Measurements from ENCODE around the gene DIAPH2.

Gene DIAPH2

DNA sequence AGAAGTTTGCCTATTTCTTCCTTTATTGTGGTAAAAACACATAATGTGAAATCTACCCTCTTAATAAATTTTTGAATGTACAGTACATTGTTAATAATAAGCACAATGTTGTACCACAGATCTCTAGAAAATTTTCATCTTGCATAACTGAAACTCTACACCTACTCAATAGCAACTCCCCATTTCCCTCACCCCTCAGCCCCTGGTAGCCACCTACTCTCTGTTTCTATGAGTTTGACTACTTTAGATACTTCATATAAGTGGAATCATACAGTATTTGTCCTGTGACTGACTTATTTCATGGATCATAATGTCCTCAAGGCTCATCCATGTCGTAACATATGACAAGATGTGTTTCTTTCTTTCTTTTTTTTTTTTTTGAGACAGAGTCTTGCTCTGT lies 645.5 kb downstream of the DIAPH2 start:
- peaks cover 0 to 2% (median 0%) of the 10 kb centered on the region in 5 experiments for H3K27me3 ChIP-seq (replicated peaks in 2 of 5; ENCODE audit: control insufficient read depth in 4 of 5, insufficient read depth in 5 of 5, low read length in 4 of 5)
- no peak for DNase-seq
- no peaks in the 10 kb centered on the region for H3K36me3 ChIP-seq (ENCODE audit: control insufficient read depth in 4 of 4, insufficient read depth in 4 of 4, low read length in 3 of 4)
- no peak overlapping the region for H3K4me3 ChIP-seq (ENCODE audit: control insufficient read depth in 1 of 7, extremely low read depth in 1 of 7, insufficient read depth in 4 of 7, low read depth in 2 of 7, low read length in 6 of 7)
- no peaks in the 10 kb centered on the region for H3K9me3 ChIP-seq (ENCODE audit: control extremely low read depth in 1 of 5, control insufficient read depth in 4 of 5, insufficient read depth in 2 of 5, low read depth in 1 of 5, low read length in 4 of 5)
- no peaks in the 10 kb centered on the region for H3K4me1 ChIP-seq (ENCODE audit: control extremely low read depth in 1 of 4, control insufficient read depth in 4 of 4, insufficient read depth in 4 of 4, low read length in 3 of 4)
- POLR2A ChIA-PET = no interaction called here
- no CpG with 5 or more reads among the region's 1 CpG for whole genome bisulfite sequencing (ENCODE audit: insufficient coverage)
- CTCF ChIA-PET = no interaction called here
- H3K27ac ChIP-seq (ENCODE audit: insufficient read depth in 1 of 2, low read depth in 1 of 2, low read length in 2 of 2, poor library complexity in 1 of 2, severe bottlenecking in 2 of 2) = no peak overlapping the region

DNA sequence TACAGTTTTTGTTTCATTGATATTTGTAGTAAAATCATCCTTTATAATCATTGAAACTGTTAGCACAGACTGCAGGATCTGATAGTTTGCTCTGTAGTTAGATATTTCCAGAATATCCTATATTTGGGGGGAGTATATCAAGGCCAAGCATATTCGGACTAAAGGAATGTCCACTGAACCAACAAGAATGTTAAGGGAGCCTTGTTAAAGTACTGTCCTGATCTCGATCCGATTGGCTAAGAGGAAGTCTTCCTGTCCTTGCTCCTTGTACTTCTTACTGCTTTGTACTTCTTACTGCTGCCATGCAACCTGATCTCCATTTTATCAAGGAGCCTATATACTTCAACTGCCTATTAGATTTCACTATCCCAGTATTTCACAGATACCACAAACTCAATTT lies 648.3 kb downstream of the DIAPH2 start:
- CTCF ChIA-PET = no interaction called here
- no peak overlapping the region for H3K27ac ChIP-seq (ENCODE audit: insufficient read depth in 1 of 2, low read depth in 1 of 2, low read length in 2 of 2, poor library complexity in 1 of 2, severe bottlenecking in 2 of 2)
- H3K36me3 ChIP-seq (ENCODE audit: control insufficient read depth in 4 of 4, insufficient read depth in 4 of 4, low read length in 3 of 4) = no peaks in the 10 kb centered on the region
- H3K4me3 ChIP-seq (ENCODE audit: control insufficient read depth in 1 of 7, extremely low read depth in 1 of 7, insufficient read depth in 4 of 7, low read depth in 2 of 7, low read length in 6 of 7) = no peak overlapping the region
- no peak for DNase-seq
- no peaks in the 10 kb centered on the region for H3K27me3 ChIP-seq (replicated peaks in 2 of 5; ENCODE audit: control insufficient read depth in 4 of 5, insufficient read depth in 5 of 5, low read length in 4 of 5)
- POLR2A ChIA-PET = no interaction called here
- H3K9me3 ChIP-seq (ENCODE audit: control extremely low read depth in 1 of 5, control insufficient read depth in 4 of 5, insufficient read depth in 2 of 5, low read depth in 1 of 5, low read length in 4 of 5) = no peaks in the 10 kb centered on the region
- H3K4me1 ChIP-seq (ENCODE audit: control extremely low read depth in 1 of 4, control insufficient read depth in 4 of 4, insufficient read depth in 4 of 4, low read length in 3 of 4) = no peaks in the 10 kb centered on the region
- WGBS (ENCODE audit: insufficient coverage) = 94% methylated on average over 3 of the region's 3 CpGs

DNA sequence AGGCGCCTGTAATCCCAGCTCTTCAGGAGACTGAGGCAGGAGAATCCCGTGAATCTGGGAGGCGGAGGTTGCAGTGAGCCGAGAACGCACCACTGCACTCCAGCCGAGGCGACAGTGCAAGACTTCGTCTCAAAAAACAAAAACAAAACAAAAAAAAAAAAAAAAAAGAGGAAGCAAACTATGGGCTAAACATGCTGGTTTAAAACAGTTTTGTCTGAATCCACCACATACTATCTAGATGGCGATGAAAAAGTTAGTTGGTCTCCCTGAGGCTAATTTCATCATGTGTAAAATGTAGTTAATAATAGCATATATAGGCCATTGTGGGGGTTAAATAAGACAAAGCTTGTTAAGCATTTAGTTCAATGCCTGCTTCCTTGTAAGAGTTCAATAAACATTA lies 650.2 kb downstream of the DIAPH2 start:
- POLR2A ChIA-PET = no interaction called here
- no peak overlapping the region for H3K27ac ChIP-seq (ENCODE audit: insufficient read depth in 1 of 2, low read depth in 1 of 2, low read length in 2 of 2, poor library complexity in 1 of 2, severe bottlenecking in 2 of 2)
- WGBS (ENCODE audit: insufficient coverage) = 100% methylated on average over 1 of the region's 9 CpGs
- H3K27me3 ChIP-seq (replicated peaks in 2 of 5; ENCODE audit: control insufficient read depth in 4 of 5, insufficient read depth in 5 of 5, low read length in 4 of 5) = no peaks in the 10 kb centered on the region
- H3K4me3 ChIP-seq (ENCODE audit: control insufficient read depth in 1 of 7, extremely low read depth in 1 of 7, insufficient read depth in 4 of 7, low read depth in 2 of 7, low read length in 6 of 7) = no peak overlapping the region
- no peaks in the 10 kb centered on the region for H3K36me3 ChIP-seq (ENCODE audit: control insufficient read depth in 4 of 4, insufficient read depth in 4 of 4, low read length in 3 of 4)
- H3K4me1 ChIP-seq (ENCODE audit: control extremely low read depth in 1 of 4, control insufficient read depth in 4 of 4, insufficient read depth in 4 of 4, low read length in 3 of 4) = no peaks in the 10 kb centered on the region
- CTCF ChIA-PET = no interaction called here
- H3K9me3 ChIP-seq (ENCODE audit: control extremely low read depth in 1 of 5, control insufficient read depth in 4 of 5, insufficient read depth in 2 of 5, low read depth in 1 of 5, low read length in 4 of 5) = no peaks in the 10 kb centered on the region
- DNase-seq = no peak

DNA sequence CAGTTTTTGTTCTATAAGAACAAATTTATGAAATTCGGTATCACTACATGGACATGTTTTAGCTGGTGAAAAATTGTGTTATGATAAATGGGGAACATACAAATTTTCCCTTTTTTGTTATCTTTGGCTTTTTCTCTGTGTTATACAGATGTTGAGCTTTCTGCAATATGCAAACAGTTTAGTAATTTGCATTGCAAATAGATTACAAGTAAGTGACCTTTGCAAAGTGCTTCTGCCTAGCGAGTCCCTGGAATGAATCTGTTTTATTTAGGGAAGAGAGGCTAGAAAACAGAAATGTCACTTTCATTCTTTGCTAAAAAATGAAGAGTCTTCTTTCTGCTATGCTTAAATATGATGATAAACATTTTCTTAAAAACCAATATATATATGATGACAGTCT lies 660.1 kb downstream of the DIAPH2 start:
- Histone ChIP-seq H3K36me3 (ENCODE audit: control insufficient read depth in 4 of 4, insufficient read depth in 4 of 4, low read length in 3 of 4) (no peaks in the 10 kb centered on the region), H3K27ac (ENCODE audit: insufficient read depth in 1 of 2, low read depth in 1 of 2, low read length in 2 of 2, poor library complexity in 1 of 2, severe bottlenecking in 2 of 2) (no peak overlapping the region), H3K4me3 (ENCODE audit: control insufficient read depth in 1 of 7, extremely low read depth in 1 of 7, insufficient read depth in 4 of 7, low read depth in 2 of 7, low read length in 6 of 7) (no peak overlapping the region), H3K9me3 (ENCODE audit: control extremely low read depth in 1 of 5, control insufficient read depth in 4 of 5, insufficient read depth in 2 of 5, low read depth in 1 of 5, low read length in 4 of 5) (no peaks in the 10 kb centered on the region), H3K27me3 (replicated peaks in 2 of 5; ENCODE audit: control insufficient read depth in 4 of 5, insufficient read depth in 5 of 5, low read length in 4 of 5) (no peaks in the 10 kb centered on the region), H3K4me1 (ENCODE audit: control extremely low read depth in 1 of 4, control insufficient read depth in 4 of 4, insufficient read depth in 4 of 4, low read length in 3 of 4) (no peaks in the 10 kb centered on the region)
- ChIA-PET CTCF (no interaction called here), POLR2A (no interaction called here)
- no peak for DNase-seq
- WGBS (ENCODE audit: insufficient coverage) = 43% methylated on average over 1 of the region's 2 CpGs

DNA sequence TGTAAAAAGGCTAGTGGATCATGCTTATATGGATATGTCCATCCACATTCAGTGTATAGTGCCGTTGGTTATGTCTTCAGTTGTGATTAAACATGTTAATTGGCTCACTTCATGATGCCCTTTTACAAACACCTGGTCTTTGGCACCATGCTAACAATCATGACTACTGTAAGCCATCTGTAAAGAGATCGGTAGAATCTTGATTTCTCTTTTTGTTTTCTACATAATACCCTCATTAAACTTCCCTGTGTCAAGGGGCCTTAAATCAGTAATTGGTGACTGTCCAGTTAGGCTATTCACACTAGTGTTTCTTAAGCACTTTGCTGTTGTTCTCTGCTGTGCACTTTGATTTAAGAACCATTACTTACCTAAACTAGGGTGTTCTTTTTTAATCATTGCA lies 674.3 kb downstream of the DIAPH2 start:
- Histone ChIP-seq H3K36me3 (ENCODE audit: control insufficient read depth in 4 of 4, insufficient read depth in 4 of 4, low read length in 3 of 4) (no peaks in the 10 kb centered on the region), H3K4me1 (ENCODE audit: control extremely low read depth in 1 of 4, control insufficient read depth in 4 of 4, insufficient read depth in 4 of 4, low read length in 3 of 4) (no peaks in the 10 kb centered on the region), H3K9me3 (ENCODE audit: control extremely low read depth in 1 of 5, control insufficient read depth in 4 of 5, insufficient read depth in 2 of 5, low read depth in 1 of 5, low read length in 4 of 5) (no peaks in the 10 kb centered on the region), H3K27me3 (replicated peaks in 2 of 5; ENCODE audit: control insufficient read depth in 4 of 5, insufficient read depth in 5 of 5, low read length in 4 of 5) (peaks cover 0 to 2% (median 0%) of the 10 kb centered on the region in 5 experiments), H3K4me3 (ENCODE audit: control insufficient read depth in 1 of 7, extremely low read depth in 1 of 7, insufficient read depth in 4 of 7, low read depth in 2 of 7, low read length in 6 of 7) (no peak overlapping the region), H3K27ac (ENCODE audit: insufficient read depth in 1 of 2, low read depth in 1 of 2, low read length in 2 of 2, poor library complexity in 1 of 2, severe bottlenecking in 2 of 2) (no peak overlapping the region)
- CTCF ChIA-PET = no interaction called here
- DNase-seq = no peak
- POLR2A ChIA-PET = no interaction called here
- 100% methylated on average over 1 of the region's 2 CpGs for WGBS (ENCODE audit: insufficient coverage)

DNA sequence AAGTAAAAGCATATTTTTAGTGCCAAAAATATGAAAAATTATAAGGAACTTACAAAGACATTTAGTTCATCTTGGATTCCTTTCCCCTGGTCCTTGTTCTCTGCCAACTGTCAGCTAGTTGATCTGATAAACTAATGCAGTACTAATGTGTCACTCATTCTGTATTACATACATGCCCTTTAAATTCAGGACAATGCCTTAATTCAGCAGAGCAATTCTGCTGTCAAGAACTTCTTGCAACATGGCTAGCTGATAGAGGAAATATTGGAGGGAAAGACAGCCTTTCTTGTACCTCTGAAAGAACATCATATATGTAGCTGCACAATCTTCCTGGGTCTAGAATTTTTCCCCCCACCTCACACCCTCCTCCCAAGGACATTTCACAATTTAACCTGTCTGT lies 679.2 kb downstream of the DIAPH2 start:
- CTCF ChIA-PET = no interaction called here
- Histone ChIP-seq H3K4me3 (ENCODE audit: control insufficient read depth in 1 of 7, extremely low read depth in 1 of 7, insufficient read depth in 4 of 7, low read depth in 2 of 7, low read length in 6 of 7) (no peak overlapping the region), H3K27me3 (replicated peaks in 2 of 5; ENCODE audit: control insufficient read depth in 4 of 5, insufficient read depth in 5 of 5, low read length in 4 of 5) (no peaks in the 10 kb centered on the region), H3K27ac (ENCODE audit: insufficient read depth in 1 of 2, low read depth in 1 of 2, low read length in 2 of 2, poor library complexity in 1 of 2, severe bottlenecking in 2 of 2) (no peak overlapping the region), H3K36me3 (ENCODE audit: control insufficient read depth in 4 of 4, insufficient read depth in 4 of 4, low read length in 3 of 4) (no peaks in the 10 kb centered on the region), H3K9me3 (ENCODE audit: control extremely low read depth in 1 of 5, control insufficient read depth in 4 of 5, insufficient read depth in 2 of 5, low read depth in 1 of 5, low read length in 4 of 5) (no peaks in the 10 kb centered on the region), H3K4me1 (ENCODE audit: control extremely low read depth in 1 of 4, control insufficient read depth in 4 of 4, insufficient read depth in 4 of 4, low read length in 3 of 4) (no peaks in the 10 kb centered on the region)
- POLR2A ChIA-PET = no interaction called here
- DNase-seq = no peak

DNA sequence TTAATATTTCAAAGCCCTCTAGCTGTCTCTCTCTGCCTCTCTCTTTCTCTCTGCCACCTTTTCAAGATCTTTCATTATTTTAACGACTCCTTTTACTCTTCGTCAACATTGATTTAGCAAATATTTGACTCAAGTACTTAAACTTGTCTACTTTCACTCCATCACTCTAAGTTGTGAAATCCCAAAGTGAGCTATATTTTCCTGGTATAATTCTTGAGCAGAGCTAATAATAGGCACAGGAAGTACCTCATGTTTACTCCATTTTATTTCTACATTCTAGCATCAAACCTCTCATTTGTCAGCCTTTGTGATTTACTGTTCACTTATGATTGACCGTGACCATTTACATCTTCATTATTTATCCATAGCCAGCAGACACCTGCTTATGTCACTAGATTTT lies 681.6 kb downstream of the DIAPH2 start:
- ChIA-PET CTCF (no interaction called here), POLR2A (no interaction called here)
- H3K4me1 ChIP-seq (ENCODE audit: control extremely low read depth in 1 of 4, control insufficient read depth in 4 of 4, insufficient read depth in 4 of 4, low read length in 3 of 4) = no peaks in the 10 kb centered on the region
- WGBS (ENCODE audit: insufficient coverage) = 100% methylated on average over 1 of the region's 3 CpGs
- H3K27ac ChIP-seq (ENCODE audit: insufficient read depth in 1 of 2, low read depth in 1 of 2, low read length in 2 of 2, poor library complexity in 1 of 2, severe bottlenecking in 2 of 2) = no peak overlapping the region
- DNase-seq = no peak
- H3K36me3 ChIP-seq (ENCODE audit: control insufficient read depth in 4 of 4, insufficient read depth in 4 of 4, low read length in 3 of 4) = no peaks in the 10 kb centered on the region
- H3K9me3 ChIP-seq (ENCODE audit: control extremely low read depth in 1 of 5, control insufficient read depth in 4 of 5, insufficient read depth in 2 of 5, low read depth in 1 of 5, low read length in 4 of 5) = no peaks in the 10 kb centered on the region
- no peaks in the 10 kb centered on the region for H3K27me3 ChIP-seq (replicated peaks in 2 of 5; ENCODE audit: control insufficient read depth in 4 of 5, insufficient read depth in 5 of 5, low read length in 4 of 5)
- no peak overlapping the region for H3K4me3 ChIP-seq (ENCODE audit: control insufficient read depth in 1 of 7, extremely low read depth in 1 of 7, insufficient read depth in 4 of 7, low read depth in 2 of 7, low read length in 6 of 7)

DNA sequence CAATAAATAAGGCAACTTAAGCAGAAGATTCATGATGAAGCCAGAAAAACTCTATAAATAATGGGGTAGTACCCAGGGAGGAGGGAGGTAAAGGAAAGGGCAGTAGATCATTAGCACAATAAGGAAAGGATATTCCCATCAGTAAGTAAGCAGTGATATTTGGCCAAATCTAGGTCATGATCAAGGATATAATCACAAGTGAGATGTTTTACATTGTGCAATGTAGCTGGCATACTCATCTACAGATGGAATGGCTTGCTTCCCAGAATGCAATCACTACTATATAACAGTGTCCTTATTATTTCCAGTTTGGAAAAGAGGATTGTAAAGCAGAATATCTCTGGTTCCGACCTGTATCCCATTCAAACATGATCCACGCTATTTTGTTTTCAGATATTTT lies 682.5 kb downstream of the DIAPH2 start:
- ChIA-PET POLR2A (no interaction called here), CTCF (no interaction called here)
- Histone ChIP-seq H3K27ac (ENCODE audit: insufficient read depth in 1 of 2, low read depth in 1 of 2, low read length in 2 of 2, poor library complexity in 1 of 2, severe bottlenecking in 2 of 2) (no peak overlapping the region), H3K36me3 (ENCODE audit: control insufficient read depth in 4 of 4, insufficient read depth in 4 of 4, low read length in 3 of 4) (no peaks in the 10 kb centered on the region), H3K4me1 (ENCODE audit: control extremely low read depth in 1 of 4, control insufficient read depth in 4 of 4, insufficient read depth in 4 of 4, low read length in 3 of 4) (no peaks in the 10 kb centered on the region), H3K27me3 (replicated peaks in 2 of 5; ENCODE audit: control insufficient read depth in 4 of 5, insufficient read depth in 5 of 5, low read length in 4 of 5) (no peaks in the 10 kb centered on the region), H3K9me3 (ENCODE audit: control extremely low read depth in 1 of 5, control insufficient read depth in 4 of 5, insufficient read depth in 2 of 5, low read depth in 1 of 5, low read length in 4 of 5) (no peaks in the 10 kb centered on the region), H3K4me3 (ENCODE audit: control insufficient read depth in 1 of 7, extremely low read depth in 1 of 7, insufficient read depth in 4 of 7, low read depth in 2 of 7, low read length in 6 of 7) (no peak overlapping the region)
- DNase-seq = no peak
- WGBS (ENCODE audit: insufficient coverage) = no CpG with 5 or more reads among the region's 2 CpGs

All from common myeloid progenitor, CD34-positive (primary cell).